Astrocyte of the cerebellum (primary cell): ENCODE results near the gene FAM3A.

Source experiments
- DNase-seq: peaks from one replicate; pipeline ENCODE4 v3.0.0-alpha.2; 2011; ENCODE audit warnings: low read depth
- H3K4me3 ChIP-seq: 2 replicates; pipeline ENCODE4 v1.5.1; 2011; ENCODE audit warnings: mild to moderate bottlenecking, low read depth, low read length, moderate library complexity
- in situ Hi-C: cut with HindIII; loops from 2 replicates; pipeline ENCODE4 v1.10.0; 2017; ENCODE audit warnings: low sequenced_read_pairs
- TF ChIP-seq, protein P1 (sequence below): IDR thresholded peaks from 2 replicates; pipeline ENCODE4 v1.5.1; 2012; ENCODE audit warnings: low read length, low read depth, moderate library complexity, mild to moderate bottlenecking; ENCODE audit errors: missing control alignments

Gene FAM3A

DNA sequence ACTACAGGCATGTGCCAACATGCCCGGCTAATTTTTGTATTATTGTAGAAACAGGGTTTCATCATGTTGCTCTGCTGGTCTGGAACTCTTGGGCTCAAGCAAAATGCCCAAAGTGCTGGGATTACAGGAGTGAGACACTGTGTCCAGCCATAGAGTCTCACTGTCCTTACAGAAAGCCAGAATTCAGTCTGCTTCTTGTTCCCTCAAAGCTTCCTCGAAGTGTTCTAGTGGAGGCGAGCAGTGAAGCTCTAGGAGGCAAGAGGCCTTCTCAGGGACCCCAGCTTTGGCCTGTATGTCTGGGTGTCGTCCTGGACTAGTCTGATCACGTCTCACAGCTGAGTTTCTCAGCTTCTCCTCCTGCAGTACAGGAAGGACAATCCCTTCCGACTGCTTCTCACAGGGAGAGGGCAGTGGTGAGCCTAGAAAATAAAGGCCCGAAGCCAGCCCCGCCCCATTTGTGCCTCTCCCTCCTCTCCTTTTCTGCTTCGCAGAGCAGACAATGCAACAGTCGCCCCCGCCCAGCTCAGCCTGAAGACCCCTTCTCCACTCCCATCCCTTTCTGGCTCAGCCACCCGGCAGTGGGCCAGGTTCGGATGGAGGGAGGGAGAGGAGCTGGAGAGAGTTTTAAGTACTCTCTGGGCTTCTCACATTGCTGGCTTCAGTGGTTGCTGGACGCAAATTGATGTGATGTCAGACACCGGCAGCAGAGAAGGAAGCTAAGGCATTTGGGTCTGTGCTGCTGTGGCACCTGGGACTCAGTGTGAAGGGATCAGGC is 11.1 kb upstream of the FAM3A start:
- in situ Hi-C loops, result no loop called here
- peak; percentile 45 for DNase-seq
- H3K4me3 ChIP-seq, result peak overlapping the region; percentile 26
- TF ChIP-seq, protein P1, sequence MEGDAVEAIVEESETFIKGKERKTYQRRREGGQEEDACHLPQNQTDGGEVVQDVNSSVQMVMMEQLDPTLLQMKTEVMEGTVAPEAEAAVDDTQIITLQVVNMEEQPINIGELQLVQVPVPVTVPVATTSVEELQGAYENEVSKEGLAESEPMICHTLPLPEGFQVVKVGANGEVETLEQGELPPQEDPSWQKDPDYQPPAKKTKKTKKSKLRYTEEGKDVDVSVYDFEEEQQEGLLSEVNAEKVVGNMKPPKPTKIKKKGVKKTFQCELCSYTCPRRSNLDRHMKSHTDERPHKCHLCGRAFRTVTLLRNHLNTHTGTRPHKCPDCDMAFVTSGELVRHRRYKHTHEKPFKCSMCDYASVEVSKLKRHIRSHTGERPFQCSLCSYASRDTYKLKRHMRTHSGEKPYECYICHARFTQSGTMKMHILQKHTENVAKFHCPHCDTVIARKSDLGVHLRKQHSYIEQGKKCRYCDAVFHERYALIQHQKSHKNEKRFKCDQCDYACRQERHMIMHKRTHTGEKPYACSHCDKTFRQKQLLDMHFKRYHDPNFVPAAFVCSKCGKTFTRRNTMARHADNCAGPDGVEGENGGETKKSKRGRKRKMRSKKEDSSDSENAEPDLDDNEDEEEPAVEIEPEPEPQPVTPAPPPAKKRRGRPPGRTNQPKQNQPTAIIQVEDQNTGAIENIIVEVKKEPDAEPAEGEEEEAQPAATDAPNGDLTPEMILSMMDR, result peak; percentile 59

DNA sequence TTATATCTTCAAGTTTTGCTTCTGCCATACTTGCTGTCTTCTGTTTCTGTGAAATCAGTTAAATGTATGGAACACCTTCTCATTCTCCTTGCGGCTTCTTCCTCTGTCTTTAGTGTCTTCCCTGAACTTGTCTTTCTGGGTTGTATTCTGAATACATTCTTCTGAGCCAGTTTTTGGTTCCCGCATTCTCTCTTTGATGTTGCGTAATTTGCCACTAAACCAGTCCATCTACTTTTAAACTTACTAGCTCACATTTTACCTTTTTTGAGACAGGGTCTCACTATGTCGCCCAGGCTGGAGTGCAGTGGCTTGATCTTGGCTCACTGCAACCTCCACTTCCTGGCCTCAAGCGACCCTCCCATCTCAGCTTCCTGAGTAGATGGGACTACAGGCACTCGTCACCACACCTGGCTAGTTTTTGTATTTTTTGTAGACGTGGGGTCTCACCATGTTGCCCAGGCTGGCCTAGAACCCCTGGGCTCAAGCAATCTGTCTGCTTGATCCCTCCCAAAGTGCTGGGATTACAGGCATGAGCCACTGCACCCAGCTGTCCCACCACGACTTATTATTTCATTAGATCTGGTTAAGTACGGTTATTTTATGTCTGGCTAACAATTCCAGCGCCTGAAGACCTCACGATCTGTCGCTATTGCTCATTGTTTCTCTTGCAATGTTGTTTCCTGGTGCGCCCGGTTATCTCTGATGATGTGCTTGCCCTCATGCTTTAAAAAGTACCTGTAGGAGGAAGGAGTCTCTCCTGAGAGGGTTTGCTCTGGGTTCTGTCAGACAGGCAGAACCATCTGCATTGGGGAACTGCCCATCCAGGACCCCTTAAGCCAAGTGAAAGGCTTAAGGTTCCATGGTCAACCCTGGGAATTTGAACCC is 9.8 kb upstream of the FAM3A start:
- no peak for DNase-seq
- H3K4me3 ChIP-seq, result no peak overlapping the region
- in situ Hi-C loops, result no loop called here
- TF ChIP-seq, protein P1, result no peak

DNA sequence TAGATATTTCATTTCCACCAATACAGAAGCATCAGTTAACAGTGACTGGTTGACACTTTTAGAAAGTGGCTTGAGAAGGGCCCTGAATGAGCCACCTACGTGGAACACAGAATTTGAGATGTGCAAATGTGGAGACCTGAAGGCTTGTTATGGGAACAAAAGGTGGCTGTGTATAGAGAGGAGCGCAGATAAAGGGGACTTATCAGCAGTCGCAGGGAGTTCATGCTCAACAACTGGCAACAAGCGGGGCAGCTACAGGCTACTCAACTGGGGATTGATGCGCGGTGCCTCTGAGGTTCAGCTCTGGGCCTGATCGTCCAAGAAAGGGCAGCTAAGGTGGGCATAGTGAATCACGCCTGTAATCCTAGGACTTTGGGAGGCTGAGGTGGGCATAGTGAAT is 3.4 kb upstream of the FAM3A start:
- no peak overlapping the region for H3K4me3 ChIP-seq
- TF ChIP-seq, protein P1, result no peak
- in situ Hi-C loops, result no loop called here
- DNase-seq, result no peak

DNA sequence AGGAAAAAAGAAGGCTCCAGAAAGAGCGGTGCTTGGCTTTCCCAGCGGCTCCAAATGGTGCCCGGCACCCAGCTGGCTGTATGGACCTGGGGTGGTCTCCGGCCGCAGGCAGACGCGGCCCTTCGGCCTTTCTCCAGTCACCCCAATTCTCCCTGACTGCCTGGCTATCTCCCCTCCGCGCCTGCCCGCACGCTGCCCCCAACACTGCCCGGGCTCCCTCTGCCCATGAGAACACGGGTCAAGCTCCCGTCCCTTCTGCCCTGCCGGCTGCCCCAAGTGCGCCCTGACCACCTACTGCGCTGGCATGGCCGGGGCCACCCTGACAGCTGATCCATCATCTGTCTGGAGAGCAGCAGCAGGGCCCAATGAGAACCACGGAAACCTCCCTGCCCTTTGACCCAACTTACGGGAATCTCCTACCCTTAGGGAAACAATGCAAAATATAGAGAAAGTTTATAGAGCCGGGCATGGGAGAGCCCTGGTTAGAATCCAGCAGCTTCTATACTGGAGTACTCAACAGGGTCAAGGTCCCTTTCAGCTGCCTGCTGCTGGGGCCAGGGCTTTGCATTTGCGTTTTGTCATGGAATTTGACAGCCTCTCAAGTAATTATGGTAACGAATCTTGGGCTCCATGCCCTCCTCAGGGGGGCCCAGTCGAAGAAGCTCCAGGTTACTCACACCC is 1.2 kb upstream of the FAM3A start:
- no peak for DNase-seq
- in situ Hi-C loops, result no loop called here
- TF ChIP-seq, protein P1, result no peak
- H3K4me3 ChIP-seq, result no peak overlapping the region

DNA sequence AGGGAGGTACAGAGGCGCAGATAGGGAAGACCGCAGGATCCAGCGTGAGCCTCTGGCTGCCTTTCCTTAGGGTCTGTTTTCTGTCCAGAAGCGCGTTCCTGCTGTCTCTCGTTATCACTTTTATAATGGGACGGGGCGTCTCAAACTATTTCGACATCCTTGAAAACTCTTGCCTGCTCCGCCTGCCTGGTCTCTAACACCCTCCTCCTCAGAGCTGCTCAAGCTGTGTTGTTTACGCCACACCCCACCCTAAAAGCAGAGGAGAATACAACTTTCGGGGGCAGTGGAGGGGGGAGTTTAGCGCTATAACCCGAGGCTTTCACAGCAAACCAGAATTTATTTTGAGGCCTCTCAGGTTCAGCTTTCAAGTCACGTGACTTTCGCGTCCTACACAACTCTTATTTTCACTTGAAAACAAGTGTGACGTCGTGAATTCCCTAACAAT is 646 bp upstream of the FAM3A start:
- in situ Hi-C loops, result no loop called here
- peak overlapping the region; percentile 36 for H3K4me3 ChIP-seq
- DNase-seq, result peak; percentile 28
- TF ChIP-seq, protein P1, result no peak
